DMS 273 (cell line): ENCODE results near the gene PAGR1.
"Not testable (repeated sequence)": the region's sequence is repeated elsewhere in the genome, so short reads cannot be mapped to it uniquely, and the experiment has no call there.

Experiments used
- DNase-seq: peaks from one replicate; lab custom pipeline; 2025; ENCODE audit not compliant: unreplicated experiment; lab: John Stamatoyannopoulos, UW

Gene PAGR1

GRCh38 chr16:29811896-29812665 is 3.9 kb upstream of the PAGR1 start, which contains the start of gene PRRT2:
TSS of gene PRRT2 (plus strand) at chr16:29812193. CDS start at chr16:29813055, 862 bp downstream.
- peak; percentile 89 for DNase-seq

GRCh38 chr16:29812754-29813643 is 3.0 kb upstream of the PAGR1 start:
- DNase-seq = no peak

- no peak for DNase-seq
These were observed 2.0 kb upstream of the PAGR1 start for GRCh38 chr16:29813644-29814562.

- DNase-seq = no peak
These were observed 1.4 kb upstream of the PAGR1 start for GRCh38 chr16:29814592-29814991.

- peak; percentile 85 for DNase-seq
These were observed 775 bp upstream of the PAGR1 start for GRCh38 chr16:29815032-29815721.

GRCh38 chr16:29816694-29817441 is 916 bp downstream of the PAGR1 start:
- peak; percentile 88 for DNase-seq

- DNase-seq = no peak
These were observed 2.1 kb downstream of the PAGR1 start for GRCh38 chr16:29818082-29818481.

GRCh38 chr16:29819506-29819905 is 3.6 kb downstream of the PAGR1 start:
- DNase-seq = peak; percentile 55

- DNase-seq = peak; percentile 92
These were observed 4.3 kb downstream of the PAGR1 start, which contains the start of gene MVP for GRCh38 chr16:29820271-29820701. TSS of gene MVP (plus strand) at chr16:29820462. CDS start at chr16:29830550, 10,088 bp downstream.

- peak; percentile 71 for DNase-seq
These were observed 5.0 kb downstream of the PAGR1 start for GRCh38 chr16:29820730-29821642.

GRCh38 chr16:29821643-29822115 is 5.7 kb downstream of the PAGR1 start:
- DNase-seq = no peak

GRCh38 chr16:29824589-29825144 is 8.7 kb downstream of the PAGR1 start:
- no peak for DNase-seq

GRCh38 chr16:29825145-29826044 is 9.4 kb downstream of the PAGR1 start:
- peak; percentile 99 for DNase-seq

- DNase-seq = no peak
These were observed 10.4 kb downstream of the PAGR1 start for GRCh38 chr16:29826342-29826695.

- DNase-seq = no peak
These were observed 14.8 kb downstream of the PAGR1 start for GRCh38 chr16:29830774-29831173.

GRCh38 chr16:29831490-29831889 is 15.5 kb downstream of the PAGR1 start:
- no peak for DNase-seq

GRCh38 chr16:29833219-29833618 is 17.3 kb downstream of the PAGR1 start:
- not testable (repeated sequence) for DNase-seq
